GM21515 (cell line): ENCODE measurements around the gene FAM168A.

Experiments
- ATAC-seq: cut with Tn5 transposase; IDR thresholded peaks from one replicate; pipeline ENCODE4 v1.9.1; 2021; ENCODE audit not compliant: unreplicated experiment

FAM168A gene

DNA sequence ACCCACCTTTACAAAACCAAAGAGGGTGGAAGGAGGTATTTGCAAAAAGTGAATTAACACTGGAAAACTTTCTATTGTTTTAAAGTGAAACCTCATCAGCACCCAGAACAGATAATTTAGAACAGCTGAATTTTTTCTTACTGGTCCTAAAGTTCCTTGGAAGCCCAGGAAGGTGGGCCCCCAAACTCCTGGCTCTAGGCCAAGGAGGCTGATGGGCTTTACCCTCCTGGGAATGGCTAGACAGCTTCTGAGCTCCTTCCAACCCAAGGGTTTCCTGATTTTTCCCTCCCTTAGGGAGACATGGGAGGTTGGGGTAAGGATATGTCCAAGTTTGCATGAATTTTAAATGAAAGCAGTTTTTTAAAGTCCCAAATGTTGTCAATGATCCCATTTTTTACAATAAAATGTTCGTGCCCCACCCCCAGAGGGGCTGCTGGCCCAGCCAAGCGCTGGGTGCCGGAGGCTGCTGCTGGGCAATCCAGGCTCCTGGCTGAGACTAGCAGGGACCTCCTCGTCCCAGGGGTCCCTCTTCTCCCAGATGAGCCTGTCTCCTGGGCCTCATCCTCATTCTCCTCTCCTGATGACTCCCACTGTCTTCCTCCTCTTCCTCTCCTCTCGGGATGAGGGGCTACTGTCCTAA, 193.3 kb downstream of the FAM168A start:
- ATAC-seq = no peak

DNA sequence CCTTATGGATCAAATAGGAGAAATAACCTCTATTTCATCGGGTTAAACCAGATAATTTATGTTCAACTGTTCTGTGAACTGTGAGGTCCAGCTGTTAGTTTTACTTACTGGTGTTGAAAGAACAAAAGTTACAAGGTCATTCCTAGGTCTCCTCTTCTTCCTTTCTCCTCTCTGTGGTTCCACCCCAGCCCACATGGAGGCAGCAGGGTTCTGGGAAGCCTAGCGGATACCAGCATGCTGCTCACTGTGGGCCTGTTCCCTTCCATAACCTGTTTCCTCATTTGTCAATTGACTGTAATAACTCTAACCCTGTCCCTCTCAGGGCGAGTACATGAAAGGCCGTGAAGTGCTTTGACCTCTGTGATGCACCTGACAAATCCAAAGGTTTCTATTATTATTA, 193.9 kb downstream of the FAM168A start:
- no peak for ATAC-seq

- no peak for ATAC-seq
These were observed 194.4 kb downstream of the FAM168A start for GRCh38 chr11:73403541-73403940.

DNA sequence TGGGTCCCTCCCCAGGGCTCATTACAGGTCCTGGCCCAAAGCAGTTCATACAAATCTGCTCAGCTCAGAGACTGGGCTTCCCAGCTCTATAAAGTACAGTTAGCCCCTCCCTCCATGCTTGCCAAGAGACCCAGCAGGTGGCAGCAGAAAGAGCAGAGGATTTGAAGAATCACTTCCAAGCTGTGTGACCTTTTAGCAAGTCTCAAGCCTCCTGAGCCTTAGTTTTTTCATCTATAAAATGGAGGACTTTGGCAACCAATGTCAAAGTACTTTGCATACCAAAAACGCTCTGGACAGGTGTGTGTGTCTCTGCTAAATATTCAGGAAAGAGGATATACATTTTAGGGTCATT, 195.1 kb downstream of the FAM168A start:
- no peak for ATAC-seq

DNA sequence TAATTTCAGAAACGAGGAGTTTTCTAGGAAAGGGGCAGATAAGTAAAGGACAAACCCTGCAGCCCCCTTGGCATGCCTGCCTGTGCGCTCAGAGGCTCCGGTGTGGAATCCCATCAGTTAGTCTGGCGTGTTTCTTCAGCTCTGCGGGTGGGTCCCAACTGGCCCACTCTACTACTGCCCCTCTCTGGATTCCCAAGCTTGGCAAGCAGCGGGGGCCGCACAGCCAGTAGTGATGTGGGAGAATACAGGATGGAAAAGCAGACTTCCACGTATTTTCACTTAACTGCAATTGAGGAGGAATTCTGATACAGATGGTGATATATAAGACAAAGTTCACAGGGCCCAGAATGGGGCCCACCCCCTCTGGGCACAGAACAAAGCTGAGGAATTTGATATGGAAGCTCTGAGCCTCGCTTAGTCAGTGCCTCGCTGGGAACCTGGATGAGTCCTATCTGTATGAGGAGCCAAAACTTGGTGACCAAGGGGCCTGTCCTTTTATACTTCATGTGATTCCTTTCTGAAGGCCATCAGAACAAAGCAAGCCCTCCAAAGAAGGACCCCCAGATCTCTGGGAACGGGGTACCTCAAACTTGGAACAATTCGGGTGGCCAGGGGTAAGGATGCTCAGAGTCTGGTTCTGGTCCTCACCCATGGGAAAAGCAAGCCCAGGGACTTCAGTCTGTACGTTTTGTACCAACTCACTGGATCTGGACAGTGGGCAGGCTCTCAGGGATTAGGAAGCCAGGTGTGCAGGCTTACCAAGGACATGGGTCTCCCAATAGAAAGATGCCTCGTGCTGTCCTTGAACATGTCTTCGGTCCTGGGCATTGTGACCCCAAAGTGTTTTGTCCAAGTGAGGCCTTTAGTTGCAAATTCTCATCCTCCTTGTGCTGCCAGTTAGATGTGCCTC, 195.7 kb downstream of the FAM168A start:
- ATAC-seq = no peak

GRCh38 chr11:73401217-73401923, 196.5 kb downstream of the FAM168A start:
- ATAC-seq = no peak

GRCh38 chr11:73400293-73400692, 197.6 kb downstream of the FAM168A start:
- no peak for ATAC-seq

DNA sequence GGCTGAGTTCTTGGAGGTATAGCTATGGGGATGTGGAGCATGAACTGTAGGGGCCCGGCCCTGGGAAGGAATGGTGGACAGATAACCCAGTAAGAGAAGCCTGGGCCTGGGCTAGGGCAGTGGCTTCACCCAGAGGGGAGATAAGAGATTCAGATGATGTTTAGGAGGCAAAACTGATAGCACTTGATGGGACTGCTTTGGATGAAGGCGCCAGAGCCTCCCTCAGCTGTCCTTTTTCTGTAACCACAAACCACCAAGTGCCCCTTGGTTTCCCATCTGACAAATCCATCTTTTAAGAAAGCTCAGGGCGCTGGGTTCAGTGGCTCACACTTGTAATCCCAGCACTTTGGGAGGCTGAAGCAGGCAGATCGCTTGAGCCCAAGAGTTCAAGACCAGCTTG, 198.3 kb downstream of the FAM168A start:
- no peak for ATAC-seq

GRCh38 chr11:73399159-73399590, 198.7 kb downstream of the FAM168A start:
- ATAC-seq = no peak

- no peak for ATAC-seq
These were observed 199.2 kb downstream of the FAM168A start for GRCh38 chr11:73398721-73399120.

GRCh38 chr11:73398132-73398526, 199.8 kb downstream of the FAM168A start:
- no peak for ATAC-seq

- no peak for ATAC-seq
These were observed 200.3 kb downstream of the FAM168A start for GRCh38 chr11:73397468-73398131.

DNA sequence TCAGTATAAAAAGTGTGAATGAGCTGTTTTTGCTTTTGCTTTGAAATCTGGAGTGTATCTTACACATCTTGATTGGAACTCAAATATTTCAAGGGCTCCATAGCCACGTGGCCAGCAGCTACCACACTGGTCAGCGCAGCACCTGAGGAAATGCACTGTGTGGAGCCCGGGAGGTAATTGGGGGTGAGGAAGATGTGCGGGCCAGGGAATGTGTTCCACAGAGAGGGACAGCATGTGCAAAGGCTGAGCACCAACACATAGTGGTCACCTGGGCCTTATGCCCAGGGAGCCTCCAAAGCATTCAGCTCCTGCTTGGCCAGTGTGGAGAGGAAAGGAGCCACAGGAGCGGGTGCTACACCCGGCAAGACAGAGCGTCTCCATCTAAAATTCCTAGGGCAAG, 200.9 kb downstream of the FAM168A start:
- ATAC-seq = no peak

DNA sequence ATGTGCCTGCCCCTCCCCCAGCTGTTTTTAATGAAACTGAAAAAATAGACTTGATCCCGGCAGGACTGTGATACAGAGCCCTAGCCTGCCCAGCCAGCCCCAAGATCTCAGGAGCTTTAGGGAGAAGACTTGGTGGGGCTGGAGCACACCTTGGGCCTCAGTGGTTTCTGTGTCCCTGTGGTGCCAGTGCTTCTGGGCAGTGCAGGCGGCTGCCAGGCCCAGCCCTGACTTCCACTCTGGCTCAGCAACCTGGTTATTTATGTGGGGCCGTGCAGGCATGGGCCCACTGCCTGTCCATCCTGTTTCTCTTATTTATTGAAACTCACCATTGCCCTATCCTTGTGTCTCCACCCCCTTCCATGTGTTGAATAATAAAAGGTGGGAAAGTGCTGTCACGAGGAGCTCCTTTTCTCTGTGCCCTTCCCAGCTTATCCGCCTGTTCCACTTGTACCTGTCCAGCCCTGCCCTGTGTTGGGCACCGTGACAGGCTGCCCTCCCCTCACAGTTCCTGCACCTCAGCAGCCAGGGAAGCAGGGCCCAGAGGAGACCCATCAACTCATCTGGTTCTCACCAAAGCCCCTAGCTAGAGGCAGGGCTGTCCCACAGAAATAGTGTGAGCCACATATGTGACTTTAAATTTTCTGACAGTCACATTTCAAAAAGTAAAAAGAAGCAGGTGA, 201.5 kb downstream of the FAM168A start:
- no peak for ATAC-seq

- ATAC-seq = no peak
These were observed 202.4 kb downstream of the FAM168A start for GRCh38 chr11:73395297-73396208.

- no peak for ATAC-seq
These were observed 203.3 kb downstream of the FAM168A start for GRCh38 chr11:73394416-73395296.

GRCh38 chr11:73393479-73394415, 204.2 kb downstream of the FAM168A start:
- no peak for ATAC-seq

- no peak for ATAC-seq
These were observed 204.9 kb downstream of the FAM168A start for GRCh38 chr11:73393011-73393380.
